HEK293 (cell line): ENCODE results near the gene STN1.

Source experiments
- CTCF ChIA-PET: fragments of 350-600 bp; formaldehyde crosslinking; extraction: SDS; loops from one replicate; lab custom pipeline; 2021; ENCODE audit warnings: antibody characterized with exemption; lab: Yijun Ruan, JAX
- POLR2A ChIA-PET: fragments of 300-600 bp; formaldehyde crosslinking; extraction: SDS; loops from one replicate; lab custom pipeline; 2020; ENCODE audit warnings: antibody characterized with exemption, inconsistent platforms; lab: Yijun Ruan, JAX
- H3K27ac ChIP-seq: fragments of 200-500 bp; sonication (Bioruptor generic); 2 replicates; pipeline ENCODE4 v1.5.1; 2014; ENCODE audit warnings: low read depth, low read length, control low read depth, inconsistent platforms; ENCODE audit errors: extremely low read depth
- H3K36me3 ChIP-seq, 2 experiments: fragments of 200-500 bp in 1 of 2; sonication (Bioruptor generic) in 1 of 2; 1 replicate in 1 of 2; 2 replicates in 1 of 2; pipeline ENCODE4 v1.5.1; 2014 to 2017; ENCODE audit warnings: inconsistent platforms in 2 of 2, low read length in 2 of 2; ENCODE audit not compliant: control insufficient read depth in 2 of 2, insufficient read depth in 1 of 2
- H3K4me1 ChIP-seq: fragments of 200-500 bp; sonication (Bioruptor generic); 2 replicates; pipeline ENCODE4 v1.5.1; 2014; ENCODE audit warnings: mild to moderate bottlenecking, low read length, inconsistent platforms; ENCODE audit not compliant: control insufficient read depth, insufficient read depth
- H3K4me3 ChIP-seq: 2 replicates; pipeline ENCODE4 v1.5.1; 2011; ENCODE audit warnings: low read depth, mild to moderate bottlenecking, control low read depth, low read length, moderate library complexity
- H3K9me3 ChIP-seq: fragments of 200-500 bp; sonication (Bioruptor generic); 2 replicates; pipeline ENCODE4 v1.5.1; 2014; ENCODE audit warnings: low read depth, low read length, inconsistent platforms; ENCODE audit not compliant: control insufficient read depth, insufficient read depth
- BCL11A ChIP-seq: fragments of 450-650 bp; formaldehyde crosslinking; IDR thresholded peaks from 2 replicates; pipeline ENCODE4 v1.5.1; 2016; ENCODE audit warnings: low read depth, missing biosample characterization, missing genetic modification characterization
- GLIS1 ChIP-seq: fragments of 450-650 bp; formaldehyde crosslinking; IDR thresholded peaks from 2 replicates; pipeline ENCODE4 v1.5.1; 2016; ENCODE audit warnings: missing biosample characterization, missing genetic modification characterization
- IKZF3 ChIP-seq: fragments of 450-650 bp; IDR thresholded peaks from 2 replicates; pipeline ENCODE4 v1.5.0; 2018; ENCODE audit warnings: missing biosample characterization, mild to moderate bottlenecking, missing genetic modification characterization, moderate library complexity
- KLF7 ChIP-seq: fragments of 450-650 bp; formaldehyde crosslinking; IDR thresholded peaks from 2 replicates; pipeline ENCODE4 v1.5.1; 2016; ENCODE audit warnings: missing biosample characterization, missing genetic modification characterization, borderline replicate concordance
- MEIS1 ChIP-seq: sonication (generic); formaldehyde crosslinking; IDR thresholded peaks from 2 replicates; pipeline ENCODE4 v1.8.1; 2022; ENCODE audit warnings: missing genetic modification reagents, mild to moderate bottlenecking, borderline replicate concordance
- MYNN ChIP-seq: fragments of 450-650 bp; formaldehyde crosslinking; IDR thresholded peaks from 2 replicates; pipeline ENCODE4 v1.5.1; 2016; ENCODE audit warnings: missing biosample characterization, missing genetic modification characterization, borderline replicate concordance
- OSR2 ChIP-seq: fragments of 450-650 bp; formaldehyde crosslinking; IDR thresholded peaks from 2 replicates; pipeline ENCODE4 v1.5.1; 2016; ENCODE audit warnings: missing biosample characterization, missing genetic modification characterization
- SALL2 ChIP-seq: fragments of 450-650 bp; formaldehyde crosslinking; IDR thresholded peaks from 2 replicates; pipeline ENCODE4 v1.5.0; 2017; ENCODE audit warnings: missing biosample characterization, mild to moderate bottlenecking, missing genetic modification characterization, borderline replicate concordance
- SCRT2 ChIP-seq: fragments of 450-650 bp; formaldehyde crosslinking; IDR thresholded peaks from 2 replicates; pipeline ENCODE4 v1.5.1; 2016; ENCODE audit warnings: missing biosample characterization, missing genetic modification characterization
- SP2 ChIP-seq: fragments of 450-650 bp; formaldehyde crosslinking; IDR thresholded peaks from 2 replicates; pipeline ENCODE4 v1.5.1; 2016; ENCODE audit warnings: missing biosample characterization, missing genetic modification characterization
- SP3 ChIP-seq: fragments of 450-650 bp; formaldehyde crosslinking; IDR thresholded peaks from 2 replicates; pipeline ENCODE4 v1.5.1; 2016; ENCODE audit warnings: missing biosample characterization, missing genetic modification characterization
- WT1 ChIP-seq: fragments of 450-650 bp; formaldehyde crosslinking; IDR thresholded peaks from 2 replicates; pipeline ENCODE4 v1.5.1; 2016; ENCODE audit warnings: missing biosample characterization, missing genetic modification characterization
- YY2 ChIP-seq: fragments of 450-650 bp; formaldehyde crosslinking; IDR thresholded peaks from 2 replicates; pipeline ENCODE4 v1.5.1; 2016; ENCODE audit warnings: missing biosample characterization, missing genetic modification characterization
- ZEB2 ChIP-seq: fragments of 450-650 bp; formaldehyde crosslinking; IDR thresholded peaks from 2 replicates; pipeline ENCODE4 v1.5.1; 2016; ENCODE audit warnings: missing biosample characterization, missing genetic modification characterization
- ZFHX2 ChIP-seq: fragments of 450-650 bp; formaldehyde crosslinking; conservative IDR thresholded peaks from 2 replicates; pipeline ENCODE4 v1.5.1; 2016; ENCODE audit warnings: missing biosample characterization, missing genetic modification characterization
- ZFP69B ChIP-seq: fragments of 450-650 bp; formaldehyde crosslinking; IDR thresholded peaks from 2 replicates; pipeline ENCODE4 v1.5.1; 2016; ENCODE audit warnings: missing biosample characterization, missing genetic modification characterization
- ZIC2 ChIP-seq: fragments of 450-650 bp; formaldehyde crosslinking; IDR thresholded peaks from 2 replicates; pipeline ENCODE4 v1.5.1; 2016; ENCODE audit warnings: missing biosample characterization, missing genetic modification characterization
- ZNF169 ChIP-seq: fragments of 450-650 bp; formaldehyde crosslinking; IDR thresholded peaks from 2 replicates; pipeline ENCODE4 v1.5.1; 2016; ENCODE audit warnings: missing biosample characterization, missing genetic modification characterization
- ZNF2 ChIP-seq: fragments of 450-650 bp; formaldehyde crosslinking; IDR thresholded peaks from 2 replicates; pipeline ENCODE4 v1.5.1; 2016; ENCODE audit warnings: missing biosample characterization, missing genetic modification characterization
- ZNF221 ChIP-seq: fragments of 450-650 bp; formaldehyde crosslinking; IDR thresholded peaks from 2 replicates; pipeline ENCODE4 v1.5.1; 2017; ENCODE audit warnings: missing biosample characterization, missing genetic modification characterization, borderline replicate concordance
- ZNF223 ChIP-seq: fragments of 450-650 bp; formaldehyde crosslinking; IDR thresholded peaks from 2 replicates; pipeline ENCODE4 v1.5.1; 2016; ENCODE audit warnings: missing biosample characterization, missing genetic modification characterization
- ZNF274 ChIP-seq, 2 experiments: fragments of 200-500 bp in 1 of 2; fragments of 450-650 bp in 1 of 2; sonication (Bioruptor generic) in 1 of 2; formaldehyde crosslinking in 1 of 2; IDR thresholded peaks; 2 replicates each; pipeline versions ENCODE4 v1.5.1 to v1.6.1; 2014 to 2016; ENCODE audit warnings: borderline replicate concordance in 1 of 2, inconsistent platforms in 1 of 2, low read length in 1 of 2, missing biosample characterization in 1 of 2, missing genetic modification characterization in 1 of 2
- ZNF335 ChIP-seq: fragments of 450-650 bp; formaldehyde crosslinking; conservative IDR thresholded peaks from 2 replicates; pipeline ENCODE4 v1.5.1; 2016; ENCODE audit warnings: missing biosample characterization, missing genetic modification characterization
- ZNF37A ChIP-seq: fragments of 450-650 bp; IDR thresholded peaks from 2 replicates; pipeline ENCODE4 v1.5.1; 2018; ENCODE audit warnings: missing biosample characterization, missing genetic modification characterization
- ZNF433 ChIP-seq: fragments of 450-650 bp; formaldehyde crosslinking; IDR thresholded peaks from 2 replicates; pipeline ENCODE4 v1.5.1; 2016; ENCODE audit warnings: missing biosample characterization, missing genetic modification characterization, low read depth
- ZNF518A ChIP-seq: fragments of 450-650 bp; formaldehyde crosslinking; conservative IDR thresholded peaks from 2 replicates; pipeline ENCODE4 v1.5.1; 2016; ENCODE audit warnings: low read depth, missing biosample characterization, missing genetic modification characterization
- ZNF521 ChIP-seq: fragments of 450-650 bp; formaldehyde crosslinking; IDR thresholded peaks from 2 replicates; pipeline ENCODE4 v1.5.1; 2017; ENCODE audit warnings: missing biosample characterization, mild to moderate bottlenecking, missing genetic modification characterization
- ZNF561 ChIP-seq: fragments of 450-650 bp; IDR thresholded peaks from 2 replicates; pipeline ENCODE4 v1.5.1; 2018; ENCODE audit warnings: missing biosample characterization, missing genetic modification characterization, borderline replicate concordance
- ZNF626 ChIP-seq: fragments of 450-650 bp; sonication (Bioruptor Pico); formaldehyde crosslinking; IDR thresholded peaks from 2 replicates; pipeline ENCODE4 v1.5.1; 2018; ENCODE audit warnings: missing biosample characterization, missing genetic modification characterization, inconsistent platforms
- ZNF658 ChIP-seq: fragments of 450-650 bp; formaldehyde crosslinking; IDR thresholded peaks from 2 replicates; pipeline ENCODE4; 2016; ENCODE audit warnings: missing biosample characterization, missing genetic modification characterization
- ZNF707 ChIP-seq: fragments of 450-650 bp; formaldehyde crosslinking; IDR thresholded peaks from 2 replicates; pipeline ENCODE4 v1.5.1; 2016; ENCODE audit warnings: missing biosample characterization, missing genetic modification characterization
- ZSCAN30 ChIP-seq: fragments of 450-650 bp; IDR thresholded peaks from 2 replicates; pipeline ENCODE4 v1.5.1; 2018; ENCODE audit warnings: missing biosample characterization, mild to moderate bottlenecking, missing genetic modification characterization, moderate library complexity
- TF ChIP-seq, protein P1 (sequence below): fragments of 450-650 bp; formaldehyde crosslinking; IDR thresholded peaks from 2 replicates; pipeline ENCODE4 v1.5.1; 2016; ENCODE audit warnings: missing biosample characterization, missing genetic modification characterization

Gene STN1

DNA sequence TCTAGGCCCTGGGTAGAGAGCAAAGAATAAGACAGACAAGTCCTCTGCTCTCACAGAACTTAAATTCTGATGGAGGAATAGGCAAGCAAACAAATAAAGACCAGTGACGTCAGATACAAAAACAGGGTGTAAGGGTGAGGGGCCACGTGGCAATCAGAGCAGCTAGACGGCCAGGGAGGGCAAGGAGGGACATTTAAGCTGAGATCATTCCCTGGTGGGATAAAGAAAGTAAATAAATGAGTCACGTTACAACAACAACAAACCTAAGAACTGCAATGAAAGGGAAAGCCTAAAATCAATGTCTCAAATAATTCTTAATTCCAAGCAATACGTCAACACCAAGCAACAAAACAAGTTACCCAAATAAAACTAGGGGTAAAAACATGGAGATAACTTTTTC lies 21.8 kb downstream of the STN1 start:
- no peak overlapping the region for H3K4me3 ChIP-seq
- peaks cover 23% of the 10 kb centered on the region for H3K4me1 ChIP-seq
- H3K27ac ChIP-seq: no peak overlapping the region
- CTCF ChIA-PET: interaction anchor here (0.7 kb wide), 1 partner anchor 21 kb away, joined by 8 read pairs; the partner anchor contains the start of gene STN1
- H3K9me3 ChIP-seq: no peaks in the 10 kb centered on the region
- peaks cover 0 to 20% of the 10 kb centered on the region in 2 experiments; a peak in 1 of 3 replicates for H3K36me3 ChIP-seq
- POLR2A ChIA-PET: no interaction called here
- TF ChIP-seq GLIS1 (tag by site-specific recombination): peak; percentile 66; the same call in 1 of the 2 replicates
- no peak for TF ChIP-seq MEIS1 (CRISPR knock-in tag)
- no peak for TF ChIP-seq ZNF169 (tag by site-specific recombination)
- TF ChIP-seq MYNN: no peak
- peak; percentile 50; the same call in 1 of the 2 replicates for TF ChIP-seq YY2 (tag by site-specific recombination)
- TF ChIP-seq ZNF221 (tag by site-specific recombination): no peak
- TF ChIP-seq, protein P1, sequence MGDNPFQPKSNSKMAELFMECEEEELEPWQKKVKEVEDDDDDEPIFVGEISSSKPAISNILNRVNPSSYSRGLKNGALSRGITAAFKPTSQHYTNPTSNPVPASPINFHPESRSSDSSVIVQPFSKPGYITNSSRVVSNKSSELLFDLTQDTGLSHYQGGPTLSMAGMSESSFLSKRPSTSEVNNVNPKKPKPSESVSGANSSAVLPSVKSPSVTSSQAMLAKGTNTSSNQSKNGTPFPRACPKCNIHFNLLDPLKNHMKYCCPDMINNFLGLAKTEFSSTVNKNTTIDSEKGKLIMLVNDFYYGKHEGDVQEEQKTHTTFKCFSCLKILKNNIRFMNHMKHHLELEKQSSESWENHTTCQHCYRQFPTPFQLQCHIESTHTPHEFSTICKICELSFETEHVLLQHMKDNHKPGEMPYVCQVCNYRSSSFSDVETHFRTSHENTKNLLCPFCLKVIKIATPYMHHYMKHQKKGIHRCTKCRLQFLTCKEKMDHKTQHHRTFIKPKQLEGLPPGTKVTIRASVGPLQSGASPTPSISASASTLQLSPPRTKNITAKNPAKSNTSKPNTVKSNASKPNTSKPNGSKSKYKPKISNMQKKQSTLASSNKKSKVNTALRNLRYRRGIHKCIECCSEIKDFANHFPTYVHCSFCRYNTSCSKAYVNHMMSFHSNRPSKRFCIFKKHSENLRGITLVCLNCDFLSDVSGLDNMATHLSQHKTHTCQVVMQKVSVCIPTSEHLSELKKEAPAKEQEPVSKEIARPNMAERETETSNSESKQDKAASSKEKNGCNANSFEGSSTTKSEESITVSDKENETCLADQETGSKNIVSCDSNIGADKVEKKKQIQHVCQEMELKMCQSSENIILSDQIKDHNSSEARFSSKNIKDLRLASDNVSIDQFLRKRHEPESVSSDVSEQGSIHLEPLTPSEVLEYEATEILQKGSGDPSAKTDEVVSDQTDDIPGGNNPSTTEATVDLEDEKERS (tag by site-specific recombination): no peak
- no peak for TF ChIP-seq KLF7 (tag by site-specific recombination)
- no peak for TF ChIP-seq ZNF561
- no peak for TF ChIP-seq ZNF274 (IDR thresholded peaks at IDR 0.05; ENCODE audit: low read length)
- TF ChIP-seq ZNF274 (tag by site-specific recombination; IDR thresholded peaks at IDR 0.05; ENCODE audit: borderline replicate concordance): no peak
- TF ChIP-seq ZNF2 (tag by site-specific recombination): 0 out of 2 replicates have a peak, but pooled peaks have one; percentile 22
- peak; percentile 38; the same call in 1 of the 2 replicates for TF ChIP-seq ZNF335 (tag by site-specific recombination)
- peak; percentile 92 for TF ChIP-seq ZEB2 (tag by site-specific recombination)
- TF ChIP-seq ZNF707 (tag by site-specific recombination): no peak
- TF ChIP-seq SP2 (tag by site-specific recombination): peak; percentile 35
- no peak for TF ChIP-seq ZNF658 (tag by site-specific recombination)
- TF ChIP-seq ZIC2 (tag by site-specific recombination): 0 out of 2 replicates have a peak, but pooled peaks have one; percentile 26
- no peak for TF ChIP-seq ZFHX2 (tag by site-specific recombination)
- 0 out of 2 replicates have a peak, but pooled peaks have one; percentile 20 for TF ChIP-seq ZNF518A (tag by site-specific recombination)
- no peak for TF ChIP-seq ZNF626
- TF ChIP-seq SCRT2 (tag by site-specific recombination): no peak
- TF ChIP-seq BCL11A (tag by site-specific recombination): peak; percentile 80
- TF ChIP-seq WT1: peak; percentile 95
- no peak for TF ChIP-seq ZNF37A (tag by site-specific recombination)
- no peak; the same call in 1 of the 2 replicates for TF ChIP-seq SALL2 (tag by site-specific recombination)
- peak; percentile 63; the same call in 1 of the 2 replicates for TF ChIP-seq IKZF3 (tag by site-specific recombination)
- TF ChIP-seq ZNF433 (tag by site-specific recombination): no peak
- TF ChIP-seq SP3: peak; percentile 55; the same call in 1 of the 2 replicates
- peak; percentile 78 for TF ChIP-seq ZFP69B (tag by site-specific recombination)
- TF ChIP-seq ZSCAN30 (tag by site-specific recombination): no peak
- no peak for TF ChIP-seq ZNF223 (tag by site-specific recombination)
- peak; percentile 44; the same call in 1 of the 2 replicates for TF ChIP-seq OSR2 (tag by site-specific recombination)
- no peak for TF ChIP-seq ZNF521
